HG03060 (cell line): ENCODE measurements around the gene FN3KRP.

ENCODE experiments used
- ATAC-seq: cut with Tn5 transposase; IDR thresholded peaks from one replicate; pipeline ENCODE4 v1.9.1; 2021; ENCODE audit warnings: low read depth, moderate number of reproducible peaks; ENCODE audit not compliant: unreplicated experiment

Gene FN3KRP

DNA sequence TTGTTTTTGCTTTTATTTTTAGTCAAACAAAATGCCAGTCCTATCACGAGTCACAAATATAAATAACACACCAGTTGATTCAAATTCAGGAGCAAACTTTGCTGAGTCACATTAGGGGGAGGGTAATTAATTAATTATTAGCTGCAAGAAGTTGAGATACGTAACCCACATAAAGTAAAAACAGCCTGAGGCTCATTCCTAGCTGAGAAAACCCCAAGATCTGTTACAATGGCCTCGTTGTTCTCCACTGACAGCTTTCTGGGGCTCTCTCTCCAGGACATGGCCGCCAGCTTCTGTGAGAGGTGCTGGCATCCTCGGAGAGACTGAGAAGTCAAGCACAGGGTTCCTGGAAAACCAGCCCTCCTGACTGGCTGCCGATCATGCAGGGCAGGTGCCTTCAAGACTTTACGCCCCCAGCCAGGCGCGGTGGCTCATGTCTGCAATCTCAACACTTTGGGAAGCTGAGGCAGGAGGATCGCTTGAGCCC, 29.1 kb upstream of the FN3KRP start:
- ATAC-seq = no peak

- ATAC-seq = no peak
These were observed 28.6 kb upstream of the FN3KRP start for GRCh38 chr17:82687871-82688270.

- no peak for ATAC-seq
These were observed 27.4 kb upstream of the FN3KRP start for GRCh38 chr17:82689077-82689476.

- ATAC-seq = no peak
These were observed 25.6 kb upstream of the FN3KRP start for GRCh38 chr17:82690786-82691489.

DNA sequence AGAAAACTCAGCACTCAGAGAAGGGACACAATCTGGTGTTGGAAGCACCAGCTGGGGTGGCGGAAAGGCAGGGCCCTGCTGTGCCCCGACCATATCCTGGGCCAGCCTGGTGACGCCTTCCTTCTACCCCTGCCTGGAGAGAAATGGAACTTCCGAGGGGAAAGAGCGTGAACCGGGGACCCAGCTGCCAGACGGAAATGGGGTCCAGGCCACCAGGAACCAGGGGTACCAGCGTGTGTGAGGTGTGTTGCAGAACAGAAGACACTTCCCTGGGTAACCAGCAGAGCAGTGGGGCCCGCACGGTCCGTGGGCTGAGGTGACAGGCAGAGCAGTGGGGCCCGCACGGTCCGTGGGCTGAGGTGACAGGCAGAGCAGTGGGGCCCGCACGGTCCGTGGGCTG, 24.8 kb upstream of the FN3KRP start:
- ATAC-seq = no peak

GRCh38 chr17:82692268-82692667, 24.2 kb upstream of the FN3KRP start:
- ATAC-seq = no peak

DNA sequence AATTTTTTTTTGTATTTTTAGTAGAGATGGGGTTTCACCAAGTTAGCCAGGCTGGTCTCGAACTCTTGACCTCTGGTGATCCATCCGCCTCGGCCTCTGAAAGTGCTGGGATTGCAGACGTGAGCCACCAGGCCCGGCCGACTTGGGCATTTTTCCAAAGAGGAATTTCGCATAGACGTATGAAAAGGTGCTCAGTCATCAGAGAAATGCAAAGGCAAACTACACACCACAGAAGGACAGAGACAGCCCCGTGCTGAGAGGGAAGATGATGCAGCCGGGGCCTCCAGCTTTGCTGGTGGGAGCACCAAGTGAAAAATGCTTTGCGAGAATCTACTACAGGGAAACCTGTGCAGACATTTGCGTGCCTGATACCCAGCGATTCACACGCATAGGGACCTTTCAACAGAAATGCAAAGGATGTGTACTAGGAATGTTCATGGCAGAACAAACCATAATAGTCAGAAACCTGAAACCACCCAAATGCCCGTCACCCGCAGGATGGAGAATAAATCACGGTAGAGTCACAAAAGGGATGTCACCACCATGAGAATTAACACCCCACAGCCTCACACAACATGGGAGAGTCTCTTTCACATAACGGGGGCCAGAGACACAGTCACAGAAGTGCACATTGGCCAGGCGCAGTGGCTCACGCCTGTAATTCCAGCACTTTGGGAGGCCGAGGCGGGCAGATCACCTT, 23.2 kb upstream of the FN3KRP start:
- no peak for ATAC-seq

DNA sequence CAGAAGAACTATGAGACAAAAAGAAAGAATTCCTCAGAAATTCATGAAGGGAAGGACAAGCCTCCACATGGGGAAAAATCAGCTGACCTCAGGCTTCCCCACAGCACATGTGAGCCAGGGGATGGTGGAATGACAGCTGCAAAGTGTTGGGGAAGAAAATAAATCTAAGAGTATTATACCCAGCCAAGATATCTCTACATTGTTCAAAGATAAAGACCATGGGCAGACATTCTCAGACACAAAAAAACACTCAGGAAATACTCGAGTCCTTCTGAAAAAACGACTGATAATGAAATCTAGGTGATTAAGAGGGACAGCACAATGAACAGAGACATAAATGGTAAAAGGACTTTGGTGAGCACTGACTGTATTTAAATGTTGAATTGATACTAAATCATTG, 21.9 kb upstream of the FN3KRP start:
- no peak for ATAC-seq

- no peak for ATAC-seq
These were observed 20.2 kb upstream of the FN3KRP start for GRCh38 chr17:82696259-82696658.

DNA sequence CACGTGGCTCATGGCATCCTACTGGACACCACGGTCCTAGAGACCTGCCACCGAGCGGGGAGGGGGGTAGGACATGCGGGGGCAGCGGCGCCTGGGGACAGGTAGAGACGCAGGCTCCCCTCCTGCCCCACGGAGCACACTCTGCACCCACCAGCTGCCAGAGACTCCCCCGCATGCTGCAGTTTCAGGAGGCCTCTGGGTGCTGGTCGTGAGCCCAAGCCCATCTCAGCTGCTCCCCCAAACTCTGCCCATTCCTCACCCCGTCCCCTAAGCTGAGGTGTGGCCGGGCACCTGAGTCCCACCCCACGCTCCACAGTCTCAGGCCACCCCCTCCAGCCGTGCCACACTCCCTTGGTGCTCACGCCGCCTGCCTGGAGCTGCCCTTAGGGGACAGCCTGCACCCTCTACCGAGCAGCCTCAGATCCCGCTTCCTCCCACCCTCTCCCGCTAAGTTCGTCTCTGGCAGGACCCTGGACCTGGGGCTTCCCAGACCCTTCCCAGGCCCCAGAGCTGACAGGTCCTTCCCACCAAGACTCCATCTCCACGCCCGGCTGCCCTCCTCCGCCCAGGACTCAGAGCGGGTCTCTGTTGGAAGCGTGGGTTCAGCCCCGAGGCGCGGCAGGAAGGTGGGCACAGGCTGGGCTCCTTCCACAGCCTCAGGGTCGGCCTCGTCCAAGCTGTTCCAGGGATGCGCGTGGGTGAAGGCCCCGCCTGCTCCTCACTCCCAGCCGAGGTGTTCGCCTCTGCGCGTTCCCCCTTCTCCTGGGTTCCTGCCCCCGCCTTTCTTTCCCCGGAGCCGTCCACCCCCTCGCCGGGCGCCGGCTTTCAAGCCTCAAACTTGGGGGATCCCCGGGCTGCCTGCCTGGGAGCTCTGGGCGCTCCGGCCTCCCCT, 19.3 kb upstream of the FN3KRP start:
- ATAC-seq = no peak

- ATAC-seq = no peak
These were observed 18.8 kb upstream of the FN3KRP start for GRCh38 chr17:82697808-82698064.

DNA sequence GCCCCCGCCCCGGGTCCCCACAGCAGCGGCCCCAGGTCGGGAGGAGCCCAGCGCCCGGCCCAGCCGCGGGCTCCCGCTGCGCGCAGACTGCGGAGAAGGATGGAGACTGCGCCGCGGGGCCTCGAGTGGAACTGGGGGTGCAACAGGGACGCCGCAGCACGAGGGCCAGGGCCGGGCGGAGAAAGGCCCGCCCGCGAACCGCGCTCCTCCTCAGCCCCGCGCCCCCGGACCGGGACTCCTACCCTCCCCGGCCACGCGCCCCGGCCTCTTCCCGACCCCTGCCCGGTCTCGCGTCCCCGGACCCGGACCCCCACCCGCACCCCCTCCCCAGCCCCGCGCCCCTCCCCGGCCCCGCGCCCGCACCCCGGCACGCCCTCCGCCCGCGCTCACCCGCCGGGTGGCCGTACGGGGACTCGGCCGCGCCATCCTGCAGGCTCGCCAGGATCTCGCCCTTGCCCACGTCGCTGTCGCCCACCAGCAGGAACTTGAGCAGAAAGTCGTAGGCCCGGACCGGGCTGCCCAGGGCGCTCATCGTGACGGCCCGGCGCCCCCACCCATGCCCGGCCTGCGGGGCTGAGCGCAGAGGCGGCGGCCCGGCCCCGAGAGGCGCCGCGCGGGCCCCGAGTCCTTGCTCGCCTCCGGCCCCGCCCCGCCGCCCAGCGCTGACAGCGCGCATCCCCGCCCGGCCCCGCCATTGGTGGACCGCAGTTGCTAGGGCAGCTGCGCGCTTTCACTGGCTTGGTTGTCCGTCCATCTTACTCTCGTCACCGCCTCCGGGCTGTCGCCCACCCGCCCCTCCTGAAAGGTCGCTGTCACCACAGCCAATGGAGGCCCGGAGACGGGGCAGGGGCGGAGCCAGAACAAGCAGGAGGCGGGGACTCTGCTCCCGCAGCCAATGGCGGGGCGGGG, 18.2 kb upstream of the FN3KRP start, which contains the start of gene RAB40B:
TSS of gene RAB40B (minus strand) at position 634 of the 909 bp plus-strand sequence. CDS start at position 532, 102 bp downstream.
- peak; percentile 95 for ATAC-seq

- peak; percentile 3 for ATAC-seq
These were observed 17.5 kb upstream of the FN3KRP start for GRCh38 chr17:82698974-82699442.

DNA sequence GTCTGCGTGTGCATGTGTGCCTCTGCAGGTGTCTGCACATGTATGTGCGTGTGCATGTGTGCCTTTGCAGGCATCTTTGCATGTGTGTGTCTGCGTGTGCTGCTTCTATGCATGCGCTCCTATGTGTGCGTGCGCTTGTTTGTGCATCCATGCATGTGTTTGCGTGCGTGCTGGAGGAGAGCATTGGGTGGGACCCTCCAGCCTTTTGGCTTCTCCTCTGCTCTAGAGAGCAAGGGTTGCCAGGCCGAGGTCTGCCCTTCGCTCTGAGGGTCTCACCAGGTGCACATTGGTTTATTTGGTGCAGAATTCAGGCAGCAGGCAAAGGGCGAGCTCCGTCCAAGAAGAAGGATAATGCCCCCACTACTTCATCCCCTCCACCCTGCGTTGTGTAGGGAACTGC, 17.0 kb upstream of the FN3KRP start:
- no peak for ATAC-seq

DNA sequence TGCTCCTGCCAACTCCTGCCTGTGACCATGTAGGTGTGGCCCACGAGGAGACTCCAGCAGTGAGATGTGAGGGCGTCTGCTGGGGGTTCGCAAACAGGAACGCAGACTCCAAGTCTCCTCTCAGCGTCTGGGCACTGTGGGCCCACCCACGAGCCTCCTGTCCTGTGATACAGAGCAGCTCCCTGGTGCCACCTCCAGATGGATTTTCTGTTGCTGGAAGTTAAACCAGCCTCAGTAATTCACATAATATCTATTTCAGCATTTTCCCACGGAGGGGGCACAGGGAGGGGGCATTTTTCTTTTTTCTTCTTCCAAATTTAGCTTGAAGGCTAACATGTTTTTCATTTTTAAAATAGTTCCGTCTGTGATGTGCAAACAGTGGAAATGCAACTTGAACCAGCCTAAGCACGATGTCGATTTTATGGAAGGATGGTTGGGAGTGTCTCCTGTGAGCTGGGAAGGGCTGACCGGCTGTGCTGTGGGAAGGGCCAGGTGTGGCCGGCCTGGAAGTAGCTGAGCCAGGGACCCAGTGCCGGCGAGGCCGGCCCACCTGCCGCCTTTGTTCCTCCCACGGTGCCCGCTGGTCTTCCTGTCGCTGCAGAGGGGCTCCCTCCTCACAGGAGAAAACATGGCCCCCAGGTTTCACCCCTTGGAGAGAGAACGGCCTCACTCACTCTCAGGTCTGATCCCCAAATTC, 14.1 kb upstream of the FN3KRP start:
- no peak for ATAC-seq

- no peak for ATAC-seq
These were observed 13.3 kb upstream of the FN3KRP start for GRCh38 chr17:82703036-82703745.

GRCh38 chr17:82703935-82704865, 12.3 kb upstream of the FN3KRP start:
- no peak for ATAC-seq

DNA sequence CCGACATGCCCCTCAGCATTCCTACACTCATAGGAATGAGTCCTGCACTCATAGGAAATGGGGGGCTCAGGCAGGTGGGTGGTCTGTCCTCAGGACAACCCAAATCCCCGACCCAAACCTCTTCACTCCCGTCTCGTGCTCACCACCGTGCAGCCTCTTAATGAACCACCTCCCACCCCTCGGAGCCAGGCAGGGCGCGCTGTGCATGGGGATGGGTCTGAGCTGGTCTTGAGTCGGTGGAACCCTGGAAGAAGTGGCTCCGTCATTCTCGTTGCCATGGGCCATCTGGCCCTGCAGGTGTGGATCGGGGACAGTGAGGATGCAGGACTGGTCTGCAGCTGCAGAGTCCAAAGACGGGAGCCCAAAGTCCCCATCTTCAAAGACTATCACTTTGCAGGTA, 11.6 kb upstream of the FN3KRP start:
- no peak for ATAC-seq
